Activated naive CD4-positive, alpha-beta T cell treated with anti-CD3 and anti-CD28 coated beads for 36 hours (primary cell): ENCODE data around the gene ATXN3. TPM values are rescaled to one million over a fixed set of nuclear protein-coding genes. Genes with fewer than 3 reads are reported as not detected.

Experiments used
- CTCF ChIA-PET: fragments of 350-600 bp; sonication (Branson Sonifier 250); formaldehyde crosslinking; loops from one replicate; lab custom pipeline; 2021; ENCODE audit warnings: antibody characterized with exemption; lab: Charles Lee
- DNase-seq: peaks from one replicate; pipeline ENCODE4 v3.0.0-alpha.2; 2020
- H3K27ac Mint-ChIP-seq: one replicate; pipeline ENCODE4 v1.8.0; 2021; ENCODE audit warnings: mild to moderate bottlenecking, mixed read lengths
- H3K27me3 Mint-ChIP-seq: one replicate; pipeline ENCODE4 v1.8.0; 2021; ENCODE audit warnings: low read depth, mixed read lengths
- H3K36me3 Mint-ChIP-seq: one replicate; pipeline ENCODE4 v1.8.0; 2021; ENCODE audit warnings: low read depth, mixed read lengths
- H3K4me1 Mint-ChIP-seq: one replicate; pipeline ENCODE4 v1.8.0; 2021; ENCODE audit warnings: low read depth, mixed read lengths
- H3K4me3 Mint-ChIP-seq: one replicate; pipeline ENCODE4 v1.8.0; 2021; ENCODE audit warnings: mild to moderate bottlenecking, moderate library complexity, mixed read lengths
- H3K9me3 Mint-ChIP-seq: one replicate; pipeline ENCODE4 v1.8.0; 2021; ENCODE audit warnings: mixed read lengths
- intact Hi-C: fragments of 100-400 bp; cut with micrococcal nuclease; formaldehyde crosslinking; loops from one replicate; pipeline ENCODE4 v1.15.1; 2023
- total RNA-seq, 2 experiments: library from RNA; stranded (reverse); gene quantifications; one replicate each; pipeline ENCODE4 v1.2.3, GENCODE V29; 2021

Gene ATXN3
- total RNA-seq, 2 experiments from 2014 or later: 25.0 to 27.1 TPM

DNA sequence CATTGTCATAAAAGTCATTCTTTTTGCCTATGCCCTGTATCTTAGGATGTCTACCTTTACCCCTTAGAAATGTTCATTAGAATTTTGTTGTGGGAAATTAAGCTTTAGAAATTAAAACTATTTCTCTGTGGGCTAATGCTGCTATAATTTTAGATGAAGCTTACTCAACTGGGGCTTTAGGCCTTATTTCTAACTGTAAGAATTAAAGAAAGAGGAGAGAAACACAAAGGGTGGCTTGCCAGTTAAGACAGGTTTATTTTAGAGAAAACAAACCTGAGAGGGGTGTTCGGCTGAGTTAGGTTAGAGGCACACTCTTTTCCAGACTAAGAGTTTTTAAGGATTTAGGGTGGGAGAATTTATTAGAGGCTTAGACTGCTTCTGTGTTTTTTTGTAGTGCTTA lies 72.9 kb downstream of the ATXN3 start:
- Mint-ChIP-seq H3K27ac (no peak overlapping the region), H3K27me3 (no peaks in the 10 kb centered on the region), H3K4me1 (peaks cover 41% of the 10 kb centered on the region), H3K36me3 (peaks cover 12% of the 10 kb centered on the region), H3K9me3 (no peaks in the 10 kb centered on the region), H3K4me3 (no peak overlapping the region)
- no peak for DNase-seq
- CTCF ChIA-PET: interaction anchor here (1.4 kb wide), 1 partner anchor 37 kb away, joined by 5 read pairs; no protein-coding TSS in a partner anchor
- intact Hi-C loops: no loop called here

- Mint-ChIP-seq H3K9me3 (no peaks in the 10 kb centered on the region), H3K27me3 (no peaks in the 10 kb centered on the region), H3K4me3 (no peak overlapping the region), H3K4me1 (peaks cover 18% of the 10 kb centered on the region), H3K36me3 (peaks cover 16% of the 10 kb centered on the region), H3K27ac (no peak overlapping the region)
- no peak for DNase-seq
- CTCF ChIA-PET: no interaction called here
- intact Hi-C loops: no loop called here
Measured at GRCh38 chr14:92026548-92027190, 79.7 kb downstream of the ATXN3 start.

GRCh38 chr14:92022036-92022435 lies 84.3 kb downstream of the ATXN3 start:
- no peaks in the 10 kb centered on the region for H3K9me3 Mint-ChIP-seq

DNA sequence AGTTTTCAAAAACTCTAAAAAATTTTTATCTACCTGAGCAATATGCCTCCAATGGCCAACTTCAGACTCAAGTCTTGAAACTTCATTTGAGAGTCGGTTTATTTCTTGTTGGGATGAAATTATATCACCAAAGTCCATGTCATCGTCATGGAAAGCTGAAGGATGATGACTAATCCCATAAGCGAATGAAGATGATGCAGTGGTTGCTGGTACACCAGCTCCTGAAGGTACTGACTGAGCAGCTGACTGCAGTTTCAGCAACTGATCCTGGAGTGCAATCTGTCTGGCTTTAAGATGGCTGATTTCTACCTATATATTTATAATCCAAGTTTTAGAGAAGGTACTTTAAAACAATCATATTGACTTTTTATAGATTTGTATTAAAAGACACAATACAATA lies 84.9 kb downstream of the ATXN3 start:
- no peaks in the 10 kb centered on the region for H3K27me3 Mint-ChIP-seq
- CTCF ChIA-PET: no interaction called here
- H3K36me3 Mint-ChIP-seq: peaks cover 11% of the 10 kb centered on the region
- intact Hi-C loops: loop anchor here (5.0 kb wide), 1 partner anchor 44 kb away; no protein-coding TSS in a partner anchor
- DNase-seq: no peak
- H3K4me1 Mint-ChIP-seq: peaks cover 9% of the 10 kb centered on the region
- H3K9me3 Mint-ChIP-seq: no peaks in the 10 kb centered on the region
- no peak overlapping the region for H3K4me3 Mint-ChIP-seq
- no peak overlapping the region for H3K27ac Mint-ChIP-seq

More at GRCh38 chr14:92022036-92022435, 84.3 kb downstream of the ATXN3 start:
- Mint-ChIP-seq H3K27ac (no peak overlapping the region), H3K36me3 (peaks cover 11% of the 10 kb centered on the region), H3K4me1 (peaks cover 12% of the 10 kb centered on the region), H3K4me3 (no peak overlapping the region), H3K27me3 (no peaks in the 10 kb centered on the region)
- intact Hi-C loops: loop anchor here (5.0 kb wide), 1 partner anchor 45 kb away; no protein-coding TSS in a partner anchor
- no peak for DNase-seq
- CTCF ChIA-PET: interaction anchor here (1.4 kb wide), 1 partner anchor 25 kb away, joined by 3 read pairs; no protein-coding TSS in a partner anchor

- DNase-seq: no peak
- Mint-ChIP-seq H3K9me3 (no peaks in the 10 kb centered on the region), H3K27me3 (no peaks in the 10 kb centered on the region), H3K4me3 (no peak overlapping the region), H3K27ac (no peak overlapping the region), H3K36me3 (peaks cover 18% of the 10 kb centered on the region), H3K4me1 (peaks cover 16% of the 10 kb centered on the region)
- CTCF ChIA-PET: no interaction called here
- intact Hi-C loops: no loop called here
Measured at GRCh38 chr14:92014040-92014439, 92.3 kb downstream of the ATXN3 start.

GRCh38 chr14:92012121-92012748 lies 94.1 kb downstream of the ATXN3 start:
- H3K4me3 Mint-ChIP-seq: no peak overlapping the region
- no peaks in the 10 kb centered on the region for H3K9me3 Mint-ChIP-seq
- no peak for DNase-seq
- no peaks in the 10 kb centered on the region for H3K27me3 Mint-ChIP-seq
- CTCF ChIA-PET: no interaction called here
- peaks cover 26% of the 10 kb centered on the region for H3K36me3 Mint-ChIP-seq
- peaks cover 15% of the 10 kb centered on the region for H3K4me1 Mint-ChIP-seq
- H3K27ac Mint-ChIP-seq: no peak overlapping the region
- intact Hi-C loops: no loop called here

DNA sequence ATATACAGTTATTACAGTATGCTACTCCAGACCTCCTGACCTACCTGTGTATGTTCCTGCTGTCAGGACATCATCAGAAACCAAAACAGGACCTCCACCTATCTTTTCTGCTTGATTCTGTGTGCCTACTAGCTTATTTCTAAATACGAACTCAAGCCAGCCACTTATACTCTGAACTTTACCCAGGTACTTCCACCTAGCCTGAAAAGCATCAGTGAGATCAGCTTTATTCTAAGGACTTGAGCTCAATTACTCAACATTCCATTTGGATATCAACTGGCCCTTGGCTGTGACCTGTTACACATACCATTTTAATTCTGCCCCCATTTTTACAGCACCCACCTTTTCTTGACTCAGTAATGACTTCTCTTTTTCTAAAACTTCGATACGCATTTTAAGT lies 95.7 kb downstream of the ATXN3 start:
- Mint-ChIP-seq H3K4me3 (no peak overlapping the region), H3K27me3 (no peaks in the 10 kb centered on the region), H3K36me3 (peaks cover 28% of the 10 kb centered on the region), H3K9me3 (no peaks in the 10 kb centered on the region), H3K4me1 (peaks cover 21% of the 10 kb centered on the region), H3K27ac (no peak overlapping the region)
- CTCF ChIA-PET: interaction anchor here (0.6 to 1.0 kb wide), 2 partner anchors 14 to 328 kb away, joined by 3 to 4 read pairs; no protein-coding TSS in a partner anchor
- intact Hi-C loops: no loop called here
- DNase-seq: no peak

GRCh38 chr14:92009604-92010003 lies 96.8 kb downstream of the ATXN3 start:
- Mint-ChIP-seq H3K27ac (no peak overlapping the region), H3K4me1 (peaks cover 31% of the 10 kb centered on the region), H3K9me3 (no peaks in the 10 kb centered on the region), H3K4me3 (no peak overlapping the region), H3K27me3 (no peaks in the 10 kb centered on the region), H3K36me3 (peaks cover 38% of the 10 kb centered on the region)
- no peak for DNase-seq
- CTCF ChIA-PET: interaction anchor here (1.4 to 1.7 kb wide), 2 partner anchors 13 to 97 kb away, joined by 3 to 4 read pairs; partner anchors contain the start of gene ATXN3
- intact Hi-C loops: loop anchor here (10.0 kb wide), 1 partner anchor 515 kb away; no protein-coding TSS in a partner anchor

Other genes with a start within 250 kb of the ATXN3 start
- gene TC2N, start 239.0 kb downstream of the ATXN3 start, total RNA-seq: 10 to 100 TPM; 61.7 to 66.2 TPM
- gene FBLN5, start 158.9 kb downstream of the ATXN3 start, total RNA-seq: 1 to 10 TPM; 1.2 to 1.6 TPM
- gene TRIP11, start 66.5 kb downstream of the ATXN3 start, total RNA-seq: 10 to 100 TPM; 22.7 to 26.1 TPM
- gene NDUFB1, start 15.1 kb upstream of the ATXN3 start, total RNA-seq: 100 to 1,000 TPM; 111 to 114 TPM
- gene CPSF2, start 15.4 kb upstream of the ATXN3 start, total RNA-seq: 100 to 1,000 TPM; 103 to 115 TPM
- gene SLC24A4, start 216.6 kb upstream of the ATXN3 start, total RNA-seq: not detected